Astrocyte (in vitro differentiated cells and primary cell): ENCODE data around the gene ARL4A. TPM values are rescaled to one million over a fixed set of nuclear protein-coding genes. Genes with fewer than 3 reads are reported as not detected.

Experiments
- DNase-seq: peaks from one replicate; pipeline ENCODE4 v3.0.0-alpha.2; 2010; ENCODE audit warnings: low read depth
- FAIRE-seq: peaks from 2 replicates; lab custom pipeline; 2011; peaks lifted over from hg19 to GRCh38; lab: Jason Lieb, UNC
- H2AFZ ChIP-seq: 2 replicates; pipeline ENCODE4 v1.6.0; 2012; ENCODE audit warnings: low read depth, low read length, inconsistent platforms
- H3K27ac ChIP-seq: 2 replicates; pipeline ENCODE4 v1.5.1; 2011; ENCODE audit warnings: low read depth, low read length, inconsistent platforms
- H3K27me3 ChIP-seq: 2 replicates; pipeline ENCODE4 v1.6.0; 2011; ENCODE audit warnings: low read length, inconsistent platforms; ENCODE audit not compliant: insufficient read depth
- H3K36me3 ChIP-seq: 2 replicates; pipeline ENCODE4 v1.5.1; 2011; ENCODE audit warnings: low read length, inconsistent platforms; ENCODE audit not compliant: insufficient read depth
- H3K4me1 ChIP-seq: 2 replicates; pipeline ENCODE4 v1.5.1; 2011; ENCODE audit warnings: low read length, inconsistent platforms; ENCODE audit not compliant: insufficient read depth
- H3K4me2 ChIP-seq: 2 replicates; pipeline ENCODE4 v1.6.0; 2012; ENCODE audit warnings: low read length, inconsistent platforms
- H3K4me3 ChIP-seq: 2 replicates; pipeline ENCODE4 v1.5.1; 2011; ENCODE audit warnings: low read depth, mild to moderate bottlenecking, low read length, inconsistent platforms; ENCODE audit not compliant: insufficient read depth
- H3K79me2 ChIP-seq: 2 replicates; pipeline ENCODE4 v1.6.0; 2012; ENCODE audit warnings: mild to moderate bottlenecking, low read length, inconsistent platforms; ENCODE audit not compliant: insufficient read depth
- H3K9ac ChIP-seq: 2 replicates; pipeline ENCODE4 v1.6.0; 2012; ENCODE audit warnings: mild to moderate bottlenecking, low read length, inconsistent platforms
- H3K9me3 ChIP-seq: 2 replicates; pipeline ENCODE4 v1.5.1; 2012; ENCODE audit warnings: low read depth, mild to moderate bottlenecking, low read length, inconsistent platforms; ENCODE audit not compliant: insufficient read depth
- H4K20me1 ChIP-seq: 2 replicates; pipeline ENCODE4 v1.6.0; 2012; ENCODE audit warnings: low read length, inconsistent platforms; ENCODE audit not compliant: insufficient read depth
- H3K27ac Mint-ChIP-seq: one replicate; pipeline ENCODE4 v1.8.0; 2021; ENCODE audit warnings: mild to moderate bottlenecking, mixed read lengths; ENCODE audit not compliant: unreplicated experiment
- H3K27me3 Mint-ChIP-seq: one replicate; pipeline ENCODE4 v1.8.0; 2021; ENCODE audit warnings: low read depth, mixed read lengths; ENCODE audit not compliant: unreplicated experiment
- H3K36me3 Mint-ChIP-seq: one replicate; pipeline ENCODE4 v1.8.0; 2021; ENCODE audit warnings: low read depth, mixed read lengths; ENCODE audit not compliant: unreplicated experiment
- H3K4me1 Mint-ChIP-seq: one replicate; pipeline ENCODE4 v1.8.0; 2021; ENCODE audit warnings: low read depth, mixed read lengths; ENCODE audit not compliant: unreplicated experiment
- H3K4me3 Mint-ChIP-seq: one replicate; pipeline ENCODE4 v1.8.0; 2021; ENCODE audit warnings: mild to moderate bottlenecking, moderate library complexity, mixed read lengths; ENCODE audit not compliant: unreplicated experiment
- H3K9me3 Mint-ChIP-seq: one replicate; pipeline ENCODE4 v1.8.0; 2021; ENCODE audit warnings: mild to moderate bottlenecking, mixed read lengths; ENCODE audit not compliant: unreplicated experiment
- EZH2 ChIP-seq: IDR thresholded peaks from 2 replicates; pipeline ENCODE4 v1.6.1; 2012; ENCODE audit warnings: mild to moderate bottlenecking, low read length, inconsistent platforms; ENCODE audit not compliant: insufficient read depth
- total RNA-seq: library from RNA; stranded (reverse); gene quantifications from 2 replicates; pipeline ENCODE4 v1.2.1, GENCODE V29; 2021
- TF ChIP-seq, protein P1 (sequence below): IDR thresholded peaks from 2 replicates; pipeline ENCODE4 v1.5.1; 2011; ENCODE audit warnings: low read depth, mild to moderate bottlenecking, inconsistent platforms, low read length, moderate library complexity; ENCODE audit not compliant: insufficient read depth

Gene ARL4A
- total RNA-seq, 1 donor from 2014 or later: 34.6 TPM

DNA sequence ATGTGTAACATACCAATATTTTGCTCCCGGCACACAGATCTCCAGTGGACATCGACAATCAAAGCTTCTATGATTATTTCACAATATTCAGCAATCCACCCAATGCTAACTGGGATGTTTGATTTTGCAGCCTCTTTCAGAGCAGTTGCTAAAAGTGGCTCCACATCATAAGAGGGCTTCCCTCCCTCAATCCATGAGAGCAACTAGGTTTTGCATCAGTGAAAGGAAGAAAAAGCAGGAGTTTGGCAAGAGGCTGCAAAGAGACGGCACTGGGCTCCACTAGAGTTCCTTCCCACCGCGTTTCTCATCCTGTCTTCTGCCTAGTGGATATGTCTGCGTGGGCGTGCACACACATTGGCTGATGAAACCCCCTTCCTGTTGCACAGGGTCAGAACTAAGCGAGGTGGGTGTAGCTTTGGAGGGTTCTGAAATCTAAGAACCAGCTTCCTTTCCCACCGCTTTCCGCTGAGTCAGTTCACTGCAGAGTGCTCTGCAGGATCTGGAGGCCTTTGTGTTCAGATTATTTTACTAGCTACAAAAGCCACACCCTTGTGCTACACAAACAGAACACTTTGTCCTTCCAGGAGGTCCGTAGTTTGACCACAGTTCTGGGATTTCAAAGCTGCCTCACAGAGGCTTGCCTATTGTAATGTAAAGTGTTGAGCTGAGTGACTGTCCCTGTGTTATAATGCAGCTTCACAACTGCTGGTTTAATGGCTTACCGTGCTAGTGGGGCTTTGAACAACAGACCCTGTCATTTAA lies 28.1 kb downstream of the ARL4A start:
- Histone ChIP-seq H3K27me3 (no peaks in the 10 kb centered on the region), H3K36me3 (no peaks in the 10 kb centered on the region), H4K20me1 (no peaks in the 10 kb centered on the region), H3K4me1 (peaks cover 18% of the 10 kb centered on the region), H3K4me2 (peak overlapping the region; percentile 83), H3K27ac (peak overlapping the region; percentile 67), H3K4me3 (peak overlapping the region; percentile 50), H3K9ac (peak overlapping the region; percentile 51), H3K79me2 (no peaks in the 10 kb centered on the region), H2AFZ (peak overlapping the region; percentile 65), H3K9me3 (no peaks in the 10 kb centered on the region)
- peak; percentile 95 for DNase-seq
- Mint-ChIP-seq H3K36me3 (no peaks in the 10 kb centered on the region), H3K4me3 (peak overlapping the region; percentile 13), H3K27ac (peak overlapping the region; percentile 95), H3K9me3 (no peaks in the 10 kb centered on the region), H3K27me3 (no peaks in the 10 kb centered on the region), H3K4me1 (peaks cover 34% of the 10 kb centered on the region)
- peak; percentile 63 for FAIRE-seq
- no peak for TF ChIP-seq EZH2
- TF ChIP-seq, protein P1, sequence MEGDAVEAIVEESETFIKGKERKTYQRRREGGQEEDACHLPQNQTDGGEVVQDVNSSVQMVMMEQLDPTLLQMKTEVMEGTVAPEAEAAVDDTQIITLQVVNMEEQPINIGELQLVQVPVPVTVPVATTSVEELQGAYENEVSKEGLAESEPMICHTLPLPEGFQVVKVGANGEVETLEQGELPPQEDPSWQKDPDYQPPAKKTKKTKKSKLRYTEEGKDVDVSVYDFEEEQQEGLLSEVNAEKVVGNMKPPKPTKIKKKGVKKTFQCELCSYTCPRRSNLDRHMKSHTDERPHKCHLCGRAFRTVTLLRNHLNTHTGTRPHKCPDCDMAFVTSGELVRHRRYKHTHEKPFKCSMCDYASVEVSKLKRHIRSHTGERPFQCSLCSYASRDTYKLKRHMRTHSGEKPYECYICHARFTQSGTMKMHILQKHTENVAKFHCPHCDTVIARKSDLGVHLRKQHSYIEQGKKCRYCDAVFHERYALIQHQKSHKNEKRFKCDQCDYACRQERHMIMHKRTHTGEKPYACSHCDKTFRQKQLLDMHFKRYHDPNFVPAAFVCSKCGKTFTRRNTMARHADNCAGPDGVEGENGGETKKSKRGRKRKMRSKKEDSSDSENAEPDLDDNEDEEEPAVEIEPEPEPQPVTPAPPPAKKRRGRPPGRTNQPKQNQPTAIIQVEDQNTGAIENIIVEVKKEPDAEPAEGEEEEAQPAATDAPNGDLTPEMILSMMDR: no peak

DNA sequence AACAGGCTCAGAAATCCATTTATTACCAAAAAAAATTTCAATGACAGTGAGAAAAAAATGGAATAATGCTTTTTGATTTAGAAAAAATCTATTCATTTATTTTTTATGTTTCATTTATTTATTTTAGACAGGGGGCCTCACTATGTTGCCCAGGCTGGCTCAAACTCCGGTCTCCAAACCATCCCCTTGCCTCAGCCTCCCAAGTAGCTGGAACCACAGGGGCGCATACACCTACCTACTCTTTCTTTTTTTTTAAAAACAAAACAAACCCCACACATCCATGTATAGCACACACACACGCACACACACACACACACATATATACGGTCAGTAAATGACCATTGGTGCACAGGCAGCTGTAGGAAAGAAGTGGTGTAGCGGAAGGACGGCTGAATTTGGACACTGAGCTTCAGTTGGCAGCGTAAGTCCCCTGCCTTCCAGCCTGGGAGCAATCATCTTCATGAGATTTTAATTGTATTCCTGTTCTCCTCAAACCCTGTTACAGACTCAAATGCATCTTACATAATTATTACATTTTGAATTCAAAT lies 28.8 kb downstream of the ARL4A start:
- DNase-seq: no peak
- peak overlapping the region; percentile 51 for H3K9ac ChIP-seq
- peak overlapping the region; percentile 83 for H3K4me2 ChIP-seq
- Mint-ChIP-seq H3K9me3 (no peaks in the 10 kb centered on the region), H3K27me3 (no peaks in the 10 kb centered on the region), H3K4me3 (peak overlapping the region; percentile 48), H3K27ac (peak overlapping the region; percentile 95), H3K4me1 (peaks cover 34% of the 10 kb centered on the region), H3K36me3 (no peaks in the 10 kb centered on the region)
- TF ChIP-seq EZH2: no peak
- TF ChIP-seq, protein P1: no peak
- no peaks in the 10 kb centered on the region for H3K27me3 ChIP-seq
- no peaks in the 10 kb centered on the region for H4K20me1 ChIP-seq
- no peaks in the 10 kb centered on the region for H3K36me3 ChIP-seq
- H3K79me2 ChIP-seq: no peaks in the 10 kb centered on the region
- no peaks in the 10 kb centered on the region for H3K9me3 ChIP-seq
- peak overlapping the region; percentile 32 for H2AFZ ChIP-seq
- no peak for FAIRE-seq
- peaks cover 18% of the 10 kb centered on the region for H3K4me1 ChIP-seq
- H3K27ac ChIP-seq: peak overlapping the region; percentile 67
- H3K4me3 ChIP-seq: no peak overlapping the region

DNA sequence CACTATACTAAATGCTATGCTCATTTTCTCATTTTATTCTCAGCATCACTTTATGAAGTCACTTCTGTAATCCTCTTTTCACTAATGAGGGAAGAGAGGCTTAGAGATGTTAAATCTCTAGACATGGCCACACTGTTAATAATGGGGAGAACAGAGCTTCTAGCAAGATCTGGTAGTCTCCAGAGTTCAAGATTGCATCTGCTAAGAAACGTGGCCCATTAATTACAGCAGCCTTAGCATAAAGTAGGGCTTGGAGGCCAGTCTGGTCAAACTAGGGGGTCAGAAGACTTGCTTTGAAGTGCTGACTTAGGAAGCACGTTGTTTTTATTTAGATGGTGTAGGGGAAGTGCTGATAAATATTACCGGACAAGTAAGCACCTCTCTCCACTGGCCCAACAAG lies 29.3 kb downstream of the ARL4A start:
- FAIRE-seq: no peak
- no peak overlapping the region for H3K4me3 ChIP-seq
- H3K4me1 Mint-ChIP-seq: peaks cover 34% of the 10 kb centered on the region
- H3K27ac ChIP-seq: no peak overlapping the region
- no peaks in the 10 kb centered on the region for H3K79me2 ChIP-seq
- H3K36me3 Mint-ChIP-seq: no peaks in the 10 kb centered on the region
- H3K4me2 ChIP-seq: no peak overlapping the region
- peaks cover 18% of the 10 kb centered on the region for H3K4me1 ChIP-seq
- TF ChIP-seq EZH2: no peak
- TF ChIP-seq, protein P1: no peak
- no peaks in the 10 kb centered on the region for H3K36me3 ChIP-seq
- no peak overlapping the region for H2AFZ ChIP-seq
- H3K9me3 ChIP-seq: no peaks in the 10 kb centered on the region
- no peaks in the 10 kb centered on the region for H3K9me3 Mint-ChIP-seq
- H3K9ac ChIP-seq: no peak overlapping the region
- no peaks in the 10 kb centered on the region for H3K27me3 ChIP-seq
- no peaks in the 10 kb centered on the region for H3K27me3 Mint-ChIP-seq
- DNase-seq: no peak
- no peak overlapping the region for H3K4me3 Mint-ChIP-seq
- H4K20me1 ChIP-seq: no peaks in the 10 kb centered on the region
- H3K27ac Mint-ChIP-seq: peak overlapping the region; percentile 95
